ENCODE measurements around the gene GRIP2. TPM values are rescaled to one million over a fixed set of nuclear protein-coding genes. Genes with fewer than 3 reads are reported as not detected.

The GRIP2 gene
- total RNA-seq, 4 donors from 2014 or later: 0.45 to 0.92 (median 0.66) TPM

DNA sequence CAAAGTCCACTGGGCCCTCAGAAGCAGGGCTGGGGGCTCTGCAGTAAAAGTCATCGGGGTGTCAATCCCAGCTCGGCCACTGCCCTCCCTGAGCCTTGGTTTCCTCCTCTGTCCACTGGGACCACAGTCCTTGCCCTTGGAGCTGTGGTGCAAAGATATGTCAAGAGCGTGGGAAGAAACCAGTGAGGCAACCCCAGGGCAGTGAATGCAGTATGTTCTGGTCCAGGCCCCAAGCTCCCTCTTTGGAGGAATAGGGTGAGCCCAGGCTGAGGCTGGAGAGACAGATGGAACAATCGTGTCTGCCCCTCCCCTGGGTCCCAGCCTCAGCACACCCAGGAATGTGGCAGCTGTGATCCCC is 779 bp downstream of the GRIP2 start:
- TF ChIP-seq POLR2AphosphoS5 (IDR thresholded peaks at IDR 0.05) (no peak), POLR2A (IDR thresholded peaks at IDR 0.05; ENCODE audit: low read depth) (no peak), EP300 (IDR thresholded peaks at IDR 0.05) (no peak)
- TF ChIP-seq, protein P1, sequence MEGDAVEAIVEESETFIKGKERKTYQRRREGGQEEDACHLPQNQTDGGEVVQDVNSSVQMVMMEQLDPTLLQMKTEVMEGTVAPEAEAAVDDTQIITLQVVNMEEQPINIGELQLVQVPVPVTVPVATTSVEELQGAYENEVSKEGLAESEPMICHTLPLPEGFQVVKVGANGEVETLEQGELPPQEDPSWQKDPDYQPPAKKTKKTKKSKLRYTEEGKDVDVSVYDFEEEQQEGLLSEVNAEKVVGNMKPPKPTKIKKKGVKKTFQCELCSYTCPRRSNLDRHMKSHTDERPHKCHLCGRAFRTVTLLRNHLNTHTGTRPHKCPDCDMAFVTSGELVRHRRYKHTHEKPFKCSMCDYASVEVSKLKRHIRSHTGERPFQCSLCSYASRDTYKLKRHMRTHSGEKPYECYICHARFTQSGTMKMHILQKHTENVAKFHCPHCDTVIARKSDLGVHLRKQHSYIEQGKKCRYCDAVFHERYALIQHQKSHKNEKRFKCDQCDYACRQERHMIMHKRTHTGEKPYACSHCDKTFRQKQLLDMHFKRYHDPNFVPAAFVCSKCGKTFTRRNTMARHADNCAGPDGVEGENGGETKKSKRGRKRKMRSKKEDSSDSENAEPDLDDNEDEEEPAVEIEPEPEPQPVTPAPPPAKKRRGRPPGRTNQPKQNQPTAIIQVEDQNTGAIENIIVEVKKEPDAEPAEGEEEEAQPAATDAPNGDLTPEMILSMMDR (IDR thresholded peaks at IDR 0.05): no peak
- H3K4me1 ChIP-seq: peaks cover 1 to 35% (median 9%) of the 10 kb centered on the region in 4 donors
- H3K9me3 ChIP-seq: no peaks in the 10 kb centered on the region
- no peak for DNase-seq (ENCODE audit: extremely low spot score)
- intact Hi-C loops (cut with DNase I): no loop called here
- H3K27ac ChIP-seq (replicated peaks in 1 of 4): no peak overlapping the region
- H3K36me3 ChIP-seq: no peaks in the 10 kb centered on the region
- 79% methylated on average over 2 of the region's 4 CpGs for WGBS
- H3K27me3 ChIP-seq: peaks cover 0 to 30% (median 0%) of the 10 kb centered on the region in 4 donors
- no peak overlapping the region for H3K4me3 ChIP-seq

DNA sequence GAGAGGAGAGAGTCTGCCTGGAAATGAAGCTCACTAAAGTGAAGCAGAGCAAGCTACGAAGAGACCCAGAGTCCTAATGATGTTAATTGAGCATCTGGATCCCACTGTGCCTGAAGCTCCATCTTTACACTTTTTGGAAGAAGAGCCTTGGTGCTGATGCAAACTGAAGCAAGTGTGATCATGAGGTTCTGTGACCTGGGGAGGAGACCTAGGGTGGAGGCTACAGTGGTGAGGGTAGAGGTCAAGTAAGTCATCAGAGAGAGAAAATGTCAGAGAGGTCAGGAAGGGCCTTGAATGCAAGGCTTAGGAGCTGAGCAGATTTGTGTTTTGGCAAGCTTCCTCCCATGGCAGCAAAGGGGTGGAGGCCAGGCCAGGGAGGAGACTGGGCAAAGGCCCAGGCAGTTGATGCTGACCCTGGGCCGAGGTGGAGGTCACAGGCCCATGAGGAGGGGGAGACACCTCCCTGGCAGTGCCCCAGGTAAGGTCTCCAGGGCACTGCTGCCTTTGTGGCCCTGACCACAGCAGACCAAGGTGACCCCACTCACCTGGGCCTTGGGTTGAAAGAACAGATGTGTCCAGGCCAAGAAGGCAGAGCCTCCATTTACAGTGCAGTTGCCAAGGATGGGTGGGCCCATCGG is 1.6 kb downstream of the GRIP2 start:
- no peaks in the 10 kb centered on the region for H3K9me3 ChIP-seq
- 72% methylated on average over 3 of the region's 3 CpGs for WGBS
- H3K4me3 ChIP-seq: no peak overlapping the region
- TF ChIP-seq, protein P1 (IDR thresholded peaks at IDR 0.05): no peak
- TF ChIP-seq POLR2AphosphoS5 (IDR thresholded peaks at IDR 0.05): no peak
- no peak for TF ChIP-seq EP300 (IDR thresholded peaks at IDR 0.05)
- TF ChIP-seq POLR2A (IDR thresholded peaks at IDR 0.05; ENCODE audit: low read depth): no peak
- peaks cover 9 to 43% (median 13%) of the 10 kb centered on the region in 4 donors for H3K4me1 ChIP-seq
- H3K36me3 ChIP-seq: no peaks in the 10 kb centered on the region
- no peak overlapping the region for H3K27ac ChIP-seq (replicated peaks in 1 of 4)
- intact Hi-C loops (cut with DNase I): no loop called here
- DNase-seq (ENCODE audit: extremely low spot score): no peak
- peaks cover 0 to 30% (median 0%) of the 10 kb centered on the region in 4 donors for H3K27me3 ChIP-seq

DNA sequence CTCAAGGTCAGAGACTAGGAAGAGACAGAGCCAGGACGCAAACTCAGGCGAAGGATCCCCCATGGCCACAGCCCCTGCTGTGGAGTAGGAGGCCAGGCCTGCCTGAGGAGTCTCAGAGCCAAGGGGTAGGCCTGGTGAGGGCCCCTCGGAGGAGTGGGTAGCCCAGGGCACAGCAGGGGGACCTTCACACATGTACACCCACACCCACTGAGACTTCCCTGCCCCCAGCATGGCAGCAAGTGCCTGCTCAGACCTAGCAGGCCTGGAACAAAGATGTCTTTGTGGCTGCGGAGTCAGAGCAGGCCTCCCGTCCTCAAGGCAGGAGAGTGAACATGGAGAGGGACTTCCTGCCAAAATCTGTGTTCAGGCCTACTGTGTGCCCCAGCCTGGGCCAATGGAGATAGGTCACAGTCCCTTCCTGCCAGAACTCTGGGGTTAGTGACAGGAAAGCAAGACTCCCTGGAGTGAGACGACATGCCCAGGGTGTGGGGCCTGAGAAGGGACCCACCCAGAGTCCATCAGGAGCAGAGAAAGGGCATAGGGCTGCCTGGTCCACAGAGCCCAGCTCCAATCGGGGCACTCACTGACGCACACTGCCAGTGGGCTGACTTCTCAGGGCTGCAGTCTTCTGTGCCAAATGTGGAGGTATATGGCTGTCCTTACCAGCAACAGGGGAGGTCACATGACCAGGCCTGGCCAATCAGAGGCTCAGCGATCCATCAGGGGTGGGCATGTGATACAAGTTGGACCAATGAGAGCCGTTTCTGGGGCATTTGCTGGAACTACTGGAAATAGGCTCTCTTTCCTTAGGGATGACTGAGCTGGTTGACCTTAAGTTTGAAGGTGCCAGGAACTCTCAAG is 2.3 kb downstream of the GRIP2 start:
- WGBS: 82% methylated on average over 3 of the region's 10 CpGs
- no peak for DNase-seq (ENCODE audit: extremely low spot score)
- intact Hi-C loops (cut with DNase I): no loop called here

DNA sequence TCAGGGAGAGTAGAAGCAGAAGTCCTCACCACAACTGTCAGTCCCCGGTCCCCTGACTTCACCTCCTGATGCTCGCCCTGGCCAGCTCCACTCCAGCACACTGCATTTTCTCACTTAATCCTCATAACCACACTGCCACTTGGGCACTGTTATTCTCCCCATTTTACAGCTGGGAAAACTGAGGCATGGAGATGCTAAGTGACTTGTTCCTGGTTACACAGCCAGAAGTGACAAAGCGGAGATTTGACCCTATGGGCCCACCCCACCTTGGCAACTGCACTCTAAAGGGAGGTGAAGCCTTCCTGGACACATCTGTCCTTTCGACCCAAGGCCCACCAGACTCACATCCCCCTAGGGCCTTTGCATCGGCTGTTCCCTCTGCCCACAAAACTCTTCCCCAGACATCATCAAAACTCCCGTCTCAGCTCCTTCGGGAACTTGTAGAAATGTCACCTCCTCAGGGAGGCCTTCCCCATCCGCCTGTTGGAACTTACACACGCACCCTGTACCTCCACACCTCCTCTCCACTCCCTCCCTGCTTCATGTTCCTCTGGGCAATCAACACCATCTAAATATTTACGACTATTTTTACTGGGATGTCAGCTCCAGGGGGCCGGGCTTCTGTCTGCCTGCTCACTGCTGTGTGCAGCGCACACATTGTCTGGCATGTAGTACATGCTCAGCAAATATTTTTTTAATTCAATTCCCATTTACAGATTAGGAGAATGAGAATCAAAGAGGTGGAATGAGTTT is 3.1 kb downstream of the GRIP2 start:
- no peaks in the 10 kb centered on the region for H3K9me3 ChIP-seq
- no peak overlapping the region for H3K4me3 ChIP-seq
- no peak for TF ChIP-seq POLR2A (IDR thresholded peaks at IDR 0.05; ENCODE audit: low read depth)
- TF ChIP-seq, protein P1 (IDR thresholded peaks at IDR 0.05): no peak
- TF ChIP-seq POLR2AphosphoS5 (IDR thresholded peaks at IDR 0.05): no peak
- no peak for TF ChIP-seq EP300 (IDR thresholded peaks at IDR 0.05)
- 88% methylated on average over 12 of the region's 12 CpGs for WGBS
- peaks cover 0 to 37% (median 0%) of the 10 kb centered on the region in 4 donors for H3K27me3 ChIP-seq
- H3K27ac ChIP-seq (replicated peaks in 1 of 4): no peak overlapping the region
- intact Hi-C loops (cut with DNase I): no loop called here
- no peaks in the 10 kb centered on the region for H3K36me3 ChIP-seq
- H3K4me1 ChIP-seq: peaks cover 20 to 56% (median 23%) of the 10 kb centered on the region in 4 donors
- no peak for DNase-seq (ENCODE audit: extremely low spot score)

More for the DNA sequence above, 2.3 kb downstream of the GRIP2 start:
- H3K9me3 ChIP-seq: no peaks in the 10 kb centered on the region
- peaks cover 15 to 50% (median 20%) of the 10 kb centered on the region in 4 donors for H3K4me1 ChIP-seq
- H3K36me3 ChIP-seq: no peaks in the 10 kb centered on the region
- TF ChIP-seq, protein P1 (IDR thresholded peaks at IDR 0.05): no peak
- TF ChIP-seq POLR2AphosphoS5 (IDR thresholded peaks at IDR 0.05) (no peak), POLR2A (IDR thresholded peaks at IDR 0.05; ENCODE audit: low read depth) (no peak), EP300 (IDR thresholded peaks at IDR 0.05) (no peak)
- H3K27ac ChIP-seq (replicated peaks in 1 of 4): no peak overlapping the region
- H3K27me3 ChIP-seq: peaks cover 0 to 37% (median 0%) of the 10 kb centered on the region in 4 donors
- no peak overlapping the region for H3K4me3 ChIP-seq

Measured in esophagus muscularis mucosa (tissue), 4 donors.